HEK293T (cell line): ENCODE measurements around the gene STEAP1.

ENCODE experiments used
- CTCF ChIA-PET: fragments of 350-600 bp; formaldehyde crosslinking; extraction: SDS; loops from one replicate; lab custom pipeline; 2021; ENCODE audit warnings: antibody characterized with exemption, inconsistent platforms; lab: Yijun Ruan, JAX
- POLR2A ChIA-PET: fragments of 350-600 bp; formaldehyde crosslinking; extraction: SDS; loops from one replicate; lab custom pipeline; 2020; ENCODE audit warnings: antibody characterized with exemption, inconsistent platforms; lab: Yijun Ruan, JAX
- DNase-seq: peaks from one replicate; pipeline ENCODE4 v3.0.0; 2012; ENCODE audit warnings: mixed read lengths; ENCODE audit errors: extremely low spot score
- ARNT ChIP-seq: fragments of 450-650 bp; IDR thresholded peaks from 2 replicates; pipeline ENCODE4 v1.6.1; 2017; ENCODE audit warnings: mild to moderate bottlenecking
- BHLHE40 ChIP-seq: fragments of 450-650 bp; IDR thresholded peaks from 2 replicates; pipeline ENCODE4 v1.6.1; 2016; ENCODE audit warnings: mild to moderate bottlenecking, moderate library complexity, borderline replicate concordance
- CTBP1 ChIP-seq: fragments of 450-650 bp; IDR thresholded peaks from 2 replicates; pipeline ENCODE4 v1.6.1; 2016; ENCODE audit warnings: borderline replicate concordance
- ELF4 ChIP-seq: fragments of 450-650 bp; IDR thresholded peaks from 2 replicates; pipeline ENCODE4 v1.6.1; 2017; ENCODE audit warnings: antibody characterized with exemption
- FOXA1 ChIP-seq: fragments of 450-650 bp; IDR thresholded peaks from 2 replicates; pipeline ENCODE4 v1.6.1; 2016; ENCODE audit warnings: mild to moderate bottlenecking
- FOXK2 ChIP-seq: fragments of 450-650 bp; IDR thresholded peaks from 2 replicates; pipeline ENCODE4 v1.6.1; 2016; ENCODE audit warnings: mild to moderate bottlenecking
- FOXM1 ChIP-seq: fragments of 450-650 bp; IDR thresholded peaks from 2 replicates; pipeline ENCODE4 v1.6.1; 2017; ENCODE audit warnings: mild to moderate bottlenecking, borderline replicate concordance
- HDGF ChIP-seq: fragments of 450-650 bp; IDR thresholded peaks from 2 replicates; pipeline ENCODE4 v1.6.1; 2017; ENCODE audit warnings: antibody characterized with exemption, borderline replicate concordance
- L3MBTL2 ChIP-seq: fragments of 450-650 bp; conservative IDR thresholded peaks from 2 replicates; pipeline ENCODE4 v1.6.1; 2016; ENCODE audit warnings: mild to moderate bottlenecking
- LEF1 ChIP-seq: fragments of 450-650 bp; IDR thresholded peaks from 2 replicates; pipeline ENCODE4 v1.6.1; 2017; ENCODE audit warnings: mild to moderate bottlenecking, borderline replicate concordance
- NFRKB ChIP-seq: fragments of 450-650 bp; IDR thresholded peaks from 2 replicates; pipeline ENCODE4 v1.6.1; 2016; ENCODE audit warnings: mild to moderate bottlenecking, moderate library complexity
- PKNOX1 ChIP-seq: fragments of 450-650 bp; IDR thresholded peaks from 2 replicates; pipeline ENCODE4 v1.6.1; 2016
- SP1 ChIP-seq: fragments of 450-650 bp; IDR thresholded peaks from 2 replicates; pipeline ENCODE4 v1.6.1; 2017
- SUZ12 ChIP-seq: fragments of 450-650 bp; IDR thresholded peaks from 2 replicates; pipeline ENCODE4 v1.6.1; 2016; ENCODE audit warnings: mild to moderate bottlenecking
- TARDBP ChIP-seq: fragments of 450-650 bp; IDR thresholded peaks from 2 replicates; pipeline ENCODE4 v1.6.1; 2016
- ZNF384 ChIP-seq: fragments of 450-650 bp; IDR thresholded peaks from 2 replicates; pipeline ENCODE4 v1.6.1; 2016

The STEAP1 gene

DNA sequence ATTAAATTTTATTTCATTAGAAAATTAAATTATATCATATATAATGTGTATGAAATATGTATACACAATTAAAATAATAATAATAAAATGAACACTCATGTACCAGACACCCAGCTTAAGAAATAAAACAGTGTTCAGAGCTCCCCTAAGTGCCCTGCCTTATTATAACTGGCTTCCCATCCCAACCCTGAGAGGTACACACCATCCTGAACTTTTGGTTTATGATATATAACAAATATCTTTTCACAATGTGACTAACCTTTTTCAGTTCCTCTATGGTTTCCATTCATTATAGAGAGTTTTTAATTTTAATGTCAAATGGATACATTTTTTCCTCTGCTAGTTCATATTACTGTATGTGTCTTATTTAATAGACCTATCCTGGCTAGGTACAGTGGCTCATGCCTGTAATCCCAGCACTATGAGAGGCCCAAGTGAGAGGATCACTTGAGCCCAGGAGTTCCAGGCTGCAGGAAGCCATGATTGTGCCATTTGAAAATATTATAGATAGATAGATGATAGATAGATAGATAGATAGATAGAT lies 33.3 kb downstream of the STEAP1 start:
- CTCF ChIA-PET, result no interaction called here
- TF ChIP-seq NFRKB (no peak), L3MBTL2 (no peak), LEF1 (no peak), PKNOX1 (no peak), ELF4 (no peak), BHLHE40 (no peak), CTBP1 (no peak), ZNF384 (no peak), HDGF (no peak), FOXK2 (no peak), SP1 (no peak), FOXM1 (no peak), TARDBP (no peak), FOXA1 (no peak), SUZ12 (no peak), ARNT (no peak)
- POLR2A ChIA-PET, result no interaction called here
- no peak for DNase-seq

- ChIA-PET POLR2A (no interaction called here), CTCF (interaction anchor here (0.9 kb wide), 1 partner anchor 240 kb away, joined by 3 read pairs; no protein-coding TSS in a partner anchor)
- TF ChIP-seq CTBP1 (no peak), ELF4 (no peak), SUZ12 (no peak), FOXK2 (no peak), ARNT (no peak)
- DNase-seq, result no peak
These were observed 34.0 kb downstream of the STEAP1 start for GRCh38 chr7:90188281-90188680.

DNA sequence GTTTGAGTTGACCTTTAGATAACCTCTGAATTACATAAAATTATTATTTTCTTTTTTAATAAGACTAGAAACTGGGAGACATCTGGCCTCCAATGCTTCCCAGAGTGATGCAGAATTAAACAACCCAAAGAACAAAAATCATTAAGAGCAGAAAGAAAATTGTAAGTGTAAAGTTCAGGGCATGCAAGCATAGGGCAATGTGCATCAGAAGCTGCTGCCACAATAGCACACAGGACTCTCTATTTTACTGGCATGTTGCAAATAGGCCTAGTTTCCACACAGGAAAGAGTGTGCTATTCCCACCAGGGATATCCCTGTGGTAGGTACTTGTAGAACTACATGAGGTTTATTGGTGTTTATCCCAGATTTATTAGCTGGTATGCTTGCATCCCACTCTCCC lies 36.7 kb downstream of the STEAP1 start:
- ChIA-PET CTCF (no interaction called here), POLR2A (no interaction called here)
- DNase-seq, result no peak
- no peak for TF ChIP-seq SP1
- TF ChIP-seq FOXK2, result no peak
- no peak for TF ChIP-seq BHLHE40
- TF ChIP-seq ZNF384, result no peak
- no peak for TF ChIP-seq PKNOX1
- TF ChIP-seq ARNT, result no peak
- no peak for TF ChIP-seq FOXA1
- no peak for TF ChIP-seq ELF4
- TF ChIP-seq L3MBTL2, result no peak
- no peak for TF ChIP-seq HDGF
- no peak for TF ChIP-seq TARDBP
- no peak for TF ChIP-seq FOXM1
- TF ChIP-seq NFRKB, result no peak
- no peak for TF ChIP-seq LEF1
- no peak for TF ChIP-seq CTBP1
- TF ChIP-seq SUZ12, result no peak

- DNase-seq, result no peak
- ChIA-PET POLR2A (no interaction called here), CTCF (no interaction called here)
- TF ChIP-seq NFRKB (no peak), FOXA1 (no peak), L3MBTL2 (no peak), LEF1 (no peak), BHLHE40 (no peak), PKNOX1 (no peak), SUZ12 (no peak), ARNT (no peak), ZNF384 (no peak), FOXM1 (no peak), SP1 (no peak), CTBP1 (no peak), ELF4 (no peak), TARDBP (no peak), HDGF (no peak), FOXK2 (no peak)
These were observed 37.4 kb downstream of the STEAP1 start for GRCh38 chr7:90191648-90192047.

DNA sequence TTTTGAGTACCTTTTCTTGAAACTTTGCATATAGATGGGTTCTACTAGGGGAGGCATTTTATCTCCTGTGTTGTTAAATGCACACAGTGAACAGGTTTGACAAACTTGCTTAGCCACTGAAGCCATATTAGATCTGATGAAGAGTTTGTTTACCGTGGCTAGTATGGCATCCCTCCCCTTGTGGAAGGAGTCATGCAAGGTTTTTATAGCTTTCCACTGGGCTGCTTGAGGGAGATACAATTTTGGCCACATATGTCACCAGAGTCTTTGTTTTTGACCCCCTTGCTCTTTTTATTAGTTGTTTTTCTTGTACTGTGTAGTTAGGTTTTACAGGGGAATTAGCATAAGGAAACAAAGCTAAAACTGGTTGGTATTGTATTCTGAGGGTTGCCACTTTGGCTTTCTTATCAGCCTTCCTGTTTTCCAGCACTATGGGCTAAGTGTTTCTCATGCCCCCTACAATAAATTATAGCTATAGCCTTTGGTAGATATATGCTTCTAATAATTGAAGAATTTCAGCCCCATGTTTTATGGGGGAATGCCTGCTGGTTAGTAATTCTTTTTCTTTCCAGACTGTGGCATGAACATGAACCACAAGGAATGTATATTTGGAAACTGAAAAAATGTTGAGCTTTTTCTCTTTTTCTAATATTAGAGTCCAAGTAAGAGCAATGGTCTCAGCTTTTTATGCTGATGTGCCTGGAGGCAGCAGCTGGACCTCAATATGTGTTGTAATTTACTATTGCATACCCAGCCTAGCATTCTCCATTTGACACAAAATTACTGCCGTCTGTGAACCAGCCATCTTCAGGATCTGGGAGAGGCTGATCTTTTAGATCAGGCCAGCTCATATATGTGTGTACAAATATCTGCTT lies 38.8 kb downstream of the STEAP1 start:
- ChIA-PET POLR2A (interaction anchor here (1.2 kb wide), 1 partner anchor 18 kb away, joined by 3 read pairs; the partner anchor contains the start of gene STEAP2), CTCF (no interaction called here)
- no peak for TF ChIP-seq SUZ12
- TF ChIP-seq NFRKB, result no peak
- no peak for TF ChIP-seq FOXM1
- TF ChIP-seq PKNOX1, result no peak
- no peak for TF ChIP-seq L3MBTL2
- TF ChIP-seq ELF4, result no peak
- no peak for TF ChIP-seq SP1
- TF ChIP-seq TARDBP, result no peak
- no peak for TF ChIP-seq ARNT
- TF ChIP-seq CTBP1, result no peak
- no peak for TF ChIP-seq BHLHE40
- TF ChIP-seq HDGF, result no peak
- no peak for TF ChIP-seq LEF1
- no peak for TF ChIP-seq FOXA1
- TF ChIP-seq ZNF384, result no peak
- TF ChIP-seq FOXK2, result no peak
- no peak for DNase-seq
